Renal cortical epithelial cell (primary cell): ENCODE results near the gene RFX1. TPM values are rescaled to one million over a fixed set of nuclear protein-coding genes. Genes with fewer than 3 reads are reported as not detected.
"Not testable (repeated sequence)": the region's sequence is repeated elsewhere in the genome, so short reads cannot be mapped to it uniquely, and the experiment has no call there.

Source experiments
- DNase-seq: peaks from one replicate; pipeline ENCODE4 v3.0.0-alpha.2; 2011; ENCODE audit warnings: low read depth
- total RNA-seq: library from RNA; depleted of rRNA; stranded (reverse); fragments of >200 nt; gene quantifications from 2 replicates; pipeline ENCODE4 v1.2.3, GENCODE V29; 2014

Gene RFX1
- total RNA-seq, 1 donor from 2014 or later, result 11.6 TPM

- no peak for DNase-seq
Observed at GRCh38 chr19:13979686-13980085, 26.4 kb downstream of the RFX1 start.

DNA sequence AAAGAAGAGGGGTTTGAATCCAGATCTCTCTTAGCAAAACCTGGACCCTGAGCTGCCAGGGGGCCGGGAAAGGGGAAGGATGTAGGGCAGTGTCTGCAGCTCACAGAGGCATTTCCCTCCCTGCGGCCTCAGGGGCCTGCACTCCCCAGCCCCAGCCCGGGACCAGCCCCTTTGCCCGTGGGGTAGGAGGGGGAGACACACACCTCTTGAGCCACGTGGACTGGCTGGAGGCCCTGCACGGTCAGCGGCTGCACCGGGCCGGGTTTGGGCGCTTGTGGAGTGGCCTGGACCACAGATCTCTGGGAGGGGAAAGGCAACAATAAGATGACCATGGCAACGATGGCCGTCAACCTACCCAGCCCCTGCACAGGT, 26.9 kb downstream of the RFX1 start:
- no peak for DNase-seq

DNA sequence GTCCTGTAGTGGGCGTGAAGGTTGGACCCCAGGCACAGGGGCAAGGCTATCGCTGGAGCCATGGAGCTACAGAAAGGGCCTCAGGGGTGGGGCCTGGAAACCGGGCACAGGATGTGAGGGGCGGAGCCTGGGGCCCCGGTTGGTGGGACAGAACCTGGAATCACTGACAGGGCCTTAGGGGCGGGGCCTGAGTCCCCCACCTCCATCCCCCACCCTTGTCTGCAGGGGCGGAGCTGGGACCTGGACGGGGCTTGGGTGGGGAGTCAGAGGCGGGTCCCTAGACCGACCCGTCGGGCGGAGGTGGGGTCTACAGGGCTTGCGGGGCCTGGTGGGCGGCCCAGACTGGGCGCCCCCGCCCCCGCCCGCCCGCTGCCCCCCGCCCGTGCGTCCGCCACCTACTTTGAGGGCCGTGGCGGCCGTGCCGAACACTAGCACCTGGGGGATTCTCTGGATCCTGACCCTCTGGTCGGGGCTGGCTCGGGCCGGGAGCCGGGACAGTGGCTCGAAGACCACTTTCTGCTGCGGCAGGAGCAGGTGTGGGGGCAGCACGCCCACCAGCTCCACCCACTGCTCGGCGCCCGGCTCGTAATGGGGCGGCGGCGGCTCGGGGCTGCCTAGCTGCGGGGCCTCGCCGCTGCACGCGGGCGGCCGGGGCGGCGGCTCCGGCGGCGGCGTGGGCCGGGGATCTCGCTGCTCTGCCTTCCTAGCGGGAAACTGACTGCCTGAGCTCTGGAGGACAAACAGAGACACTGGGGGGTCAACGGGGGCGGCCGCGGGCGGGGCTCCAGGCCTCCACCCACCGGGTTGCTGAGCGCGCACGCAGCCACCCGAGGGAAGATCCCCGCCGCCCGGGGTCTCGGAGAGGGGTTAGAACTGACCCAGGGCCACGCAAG, 27.5 kb downstream of the RFX1 start:
- peak; percentile 13 for DNase-seq

- no peak for DNase-seq
Observed at GRCh38 chr19:13977803-13978202, 28.3 kb downstream of the RFX1 start.

- DNase-seq, result no peak
Observed at GRCh38 chr19:13976446-13976845, 29.7 kb downstream of the RFX1 start.

DNA sequence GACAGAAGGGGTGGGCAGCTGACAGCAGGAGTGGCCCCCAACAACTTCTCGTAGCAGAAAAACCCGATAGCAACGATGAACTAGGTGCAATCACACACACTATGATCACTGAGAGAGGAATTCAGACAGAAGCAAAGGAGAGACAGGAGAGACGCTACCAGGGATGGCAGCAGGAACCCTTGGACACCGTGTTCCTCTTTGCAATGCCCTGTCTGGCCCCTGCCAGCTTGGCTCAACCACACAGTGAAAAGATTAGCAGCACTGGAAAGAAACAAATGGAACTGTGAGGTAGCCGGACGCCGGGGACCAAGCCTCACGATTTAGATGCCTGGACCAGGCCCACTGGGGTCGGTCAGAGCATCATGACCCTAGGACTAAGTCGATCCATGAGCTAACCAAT, 30.2 kb downstream of the RFX1 start:
- DNase-seq, result no peak

GRCh38 chr19:13974073-13974472, 32.0 kb downstream of the RFX1 start:
- peak; percentile 58 for DNase-seq

DNA sequence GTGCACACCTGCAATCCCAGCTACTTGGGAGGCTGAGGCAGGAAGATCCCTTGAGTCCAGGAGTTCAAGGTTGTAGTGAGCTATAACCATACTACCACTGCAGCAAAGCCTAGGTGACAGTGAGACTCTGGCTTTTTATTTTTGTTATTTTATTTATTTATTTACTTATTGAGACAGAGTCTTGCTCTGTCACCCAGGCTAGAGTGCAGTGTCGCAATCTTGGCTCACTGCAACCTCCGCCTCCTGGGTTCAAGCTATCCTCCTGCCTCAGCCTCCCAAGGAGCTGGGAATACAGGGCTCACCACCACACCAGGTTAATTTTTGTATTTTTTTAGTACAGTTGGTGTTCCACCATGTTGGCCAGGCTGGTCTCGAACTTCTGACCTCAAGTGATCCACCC, 32.6 kb downstream of the RFX1 start:
- DNase-seq, result not testable (repeated sequence)

- no peak for DNase-seq
Observed at GRCh38 chr19:13972368-13973155, 33.6 kb downstream of the RFX1 start.

- DNase-seq, result not testable (repeated sequence)
Observed at GRCh38 chr19:13971868-13972267, 34.3 kb downstream of the RFX1 start.

DNA sequence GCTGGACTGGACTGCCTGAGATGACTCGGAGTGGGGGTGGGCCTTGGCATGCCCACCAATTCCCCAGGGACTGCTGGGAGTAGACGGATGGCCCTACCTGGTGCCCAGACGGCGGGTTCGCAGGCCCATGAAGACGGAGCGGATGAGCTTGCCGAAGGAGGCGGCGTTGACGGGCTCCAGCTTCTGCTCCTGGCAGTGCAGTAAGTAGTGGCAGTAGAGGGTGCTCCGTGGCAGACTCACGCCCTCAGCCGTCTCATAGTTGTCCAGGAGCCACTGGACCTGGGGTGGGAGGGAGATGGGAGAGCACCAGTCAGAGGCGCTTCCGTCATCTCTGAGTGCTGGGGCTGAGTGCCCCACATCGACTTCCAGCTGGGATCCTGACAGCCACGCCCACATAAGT, 36.2 kb downstream of the RFX1 start:
- DNase-seq, result no peak

DNA sequence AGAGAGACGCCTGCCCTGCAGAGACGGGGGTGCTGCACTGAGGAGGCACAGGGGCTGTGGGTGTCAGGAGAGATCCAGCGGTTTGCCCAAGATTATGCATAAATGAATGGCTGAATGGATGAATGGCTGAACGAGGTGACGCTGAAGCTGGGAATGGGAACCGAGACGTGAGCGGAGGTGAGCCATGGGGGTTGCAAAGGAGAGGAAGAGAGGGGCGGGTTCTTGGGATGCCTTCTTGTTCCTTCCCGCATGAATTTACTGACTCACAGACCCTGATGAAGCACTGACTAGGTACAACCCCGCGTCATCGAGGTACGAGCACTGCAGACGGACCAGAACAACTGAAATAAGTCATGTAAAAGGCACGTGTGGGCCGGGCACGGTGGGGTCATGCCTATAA, 37.1 kb downstream of the RFX1 start:
- no peak for DNase-seq

DNA sequence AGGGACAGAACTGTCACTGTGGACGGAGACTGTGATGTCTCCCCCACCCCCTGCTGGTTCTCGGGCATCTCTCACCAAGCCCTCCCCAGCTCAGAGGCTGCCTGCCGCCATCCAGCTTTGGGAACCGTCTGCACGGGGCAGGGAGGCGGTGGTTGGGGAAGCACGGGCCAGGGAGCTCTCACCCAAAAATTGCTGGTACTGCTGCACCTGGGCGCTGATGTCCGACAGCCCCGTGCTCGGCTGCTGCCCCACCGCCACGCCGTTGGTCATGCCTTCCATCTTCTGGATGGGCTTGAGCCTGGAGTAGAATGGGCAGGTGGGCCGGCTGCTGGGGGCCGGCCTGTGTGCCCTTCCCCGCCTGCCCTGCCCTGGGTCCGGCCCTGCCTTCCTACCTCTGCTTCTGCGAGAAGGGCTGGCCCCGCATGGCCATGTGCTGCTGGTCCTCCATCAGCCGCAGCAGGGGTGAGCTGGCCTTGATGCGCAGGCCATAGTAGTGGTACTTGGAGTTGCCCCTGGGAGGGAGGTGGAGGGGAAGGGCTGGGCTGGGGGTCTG, 37.7 kb downstream of the RFX1 start:
- no peak for DNase-seq

GRCh38 chr19:13967206-13967605, 38.9 kb downstream of the RFX1 start:
- DNase-seq, result not testable (repeated sequence)

GRCh38 chr19:13966684-13967128, 39.4 kb downstream of the RFX1 start:
- DNase-seq, result no peak

DNA sequence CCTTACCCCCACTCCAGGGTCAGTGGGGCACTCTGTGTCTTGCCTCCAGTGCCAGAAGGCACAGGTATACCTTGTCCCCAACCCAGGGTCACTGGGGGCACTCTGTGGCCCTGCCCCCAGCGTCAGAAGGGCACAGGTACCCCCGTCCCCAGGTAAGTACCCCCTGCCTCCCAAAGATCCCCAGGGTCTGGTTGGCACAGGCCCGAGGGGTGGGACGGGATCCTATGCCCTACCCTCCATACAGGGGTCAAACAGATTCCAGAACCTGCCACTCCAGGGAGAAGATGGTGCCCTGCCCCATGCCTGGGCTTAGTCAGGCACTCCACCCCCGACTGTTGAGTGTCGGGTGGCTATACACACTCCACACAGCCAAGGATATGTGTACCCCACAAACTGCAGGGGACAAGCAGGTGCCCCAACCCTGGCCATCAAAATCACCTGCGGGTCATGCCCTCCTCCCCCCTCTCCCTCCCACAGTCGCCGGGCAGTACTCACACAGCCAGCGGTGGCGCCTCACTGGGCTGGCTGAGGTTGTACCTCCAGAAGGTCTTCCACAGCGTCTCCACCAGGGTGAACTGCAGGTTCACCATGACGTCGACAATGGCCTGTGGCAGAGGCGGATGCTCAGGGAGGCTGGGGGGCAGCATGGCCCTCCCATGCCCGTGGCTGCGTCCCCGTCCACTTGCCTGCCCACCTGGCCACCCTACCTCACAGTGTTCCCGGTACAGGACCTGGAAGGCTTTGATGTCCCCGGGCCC, 40.0 kb downstream of the RFX1 start:
- no peak for DNase-seq

- no peak for DNase-seq
Observed at GRCh38 chr19:13965377-13965896, 40.7 kb downstream of the RFX1 start.

- DNase-seq, result no peak
Observed at GRCh38 chr19:13964776-13965175, 41.3 kb downstream of the RFX1 start.

GRCh38 chr19:13963603-13964105, 42.5 kb downstream of the RFX1 start:
- no peak for DNase-seq

- no peak for DNase-seq
Observed at GRCh38 chr19:13962699-13963602, 43.2 kb downstream of the RFX1 start.
